GM12878 (cell line): Measurements from ENCODE around the gene IL17RA. TPM values are rescaled to one million over a fixed set of nuclear protein-coding genes. Genes with fewer than 3 reads are reported as not detected.

Experiments
- E4F1 ChIP-seq: fragments of 450-650 bp; IDR thresholded peaks from 2 replicates; pipeline ENCODE4 v1.6.1; 2018; ENCODE audit warnings: borderline replicate concordance, mild to moderate bottlenecking; ENCODE audit not compliant: partially characterized antibody
- ELK1 ChIP-seq: IDR thresholded peaks from 2 replicates; pipeline ENCODE4 v1.6.1; 2012; ENCODE audit warnings: low read depth, low read length, improper control_type of control experiment
- EP300 ChIP-seq, 2 experiments: fragments of 150-350 bp in 1 of 2; IDR thresholded peaks; 2 replicates each; pipeline ENCODE4 v1.6.1; 2011 to 2012; ENCODE audit warnings: low read depth in 2 of 2, low read length in 2 of 2, borderline replicate concordance in 1 of 2, improper control_type of control experiment in 1 of 2, inconsistent platforms in 1 of 2; ENCODE audit not compliant: control insufficient read depth in 1 of 2
- GATAD2B ChIP-seq: fragments of 450-650 bp; conservative IDR thresholded peaks from 2 replicates; pipeline ENCODE4 v1.6.1; 2017; ENCODE audit warnings: low read depth, mild to moderate bottlenecking, moderate library complexity
- HDAC6 ChIP-seq: fragments of 200-600 bp; sonication (generic); IDR thresholded peaks from one replicate; pipeline ENCODE4 v1.8.0; 2017; ENCODE audit warnings: antibody characterized with exemption; ENCODE audit not compliant: unreplicated experiment
- JUND ChIP-seq: IDR thresholded peaks from 2 replicates; pipeline ENCODE4 v1.6.1; 2012; ENCODE audit warnings: low read depth, mild to moderate bottlenecking, low read length, improper control_type of control experiment, moderate library complexity
- MEF2B ChIP-seq: fragments of 450-650 bp; IDR thresholded peaks from 2 replicates; pipeline ENCODE4 v1.6.1; 2018; ENCODE audit warnings: mild to moderate bottlenecking, moderate library complexity; ENCODE audit not compliant: partially characterized antibody, poor library complexity, severe bottlenecking
- MYC ChIP-seq: IDR thresholded peaks from 2 replicates; pipeline ENCODE4 v1.6.1; 2011; ENCODE audit warnings: mild to moderate bottlenecking, low read length, moderate library complexity, inconsistent platforms; ENCODE audit not compliant: insufficient read depth, insufficient replicate concordance, insufficient read length, severe bottlenecking
- NFYB ChIP-seq: IDR thresholded peaks from 2 replicates; pipeline ENCODE4 v1.6.1; 2011; ENCODE audit warnings: low read depth, mild to moderate bottlenecking, low read length, improper control_type of control experiment, moderate library complexity; ENCODE audit not compliant: insufficient read depth
- NR2F1 ChIP-seq: fragments of 450-650 bp; conservative IDR thresholded peaks from 2 replicates; pipeline ENCODE4 v1.6.1; 2017; ENCODE audit warnings: mild to moderate bottlenecking
- PML ChIP-seq: IDR thresholded peaks from 2 replicates; pipeline ENCODE4 v1.6.1; 2012; ENCODE audit warnings: low read length, inconsistent platforms
- POLR2A ChIP-seq: IDR thresholded peaks from 2 replicates; pipeline ENCODE4 v1.6.1; 2011; ENCODE audit warnings: low read depth, mild to moderate bottlenecking, low read length
- RELA ChIP-seq: fragments of 450-650 bp; IDR thresholded peaks from 2 replicates; pipeline ENCODE4 v1.8.0; 2014; ENCODE audit warnings: borderline replicate concordance; ENCODE audit not compliant: partially characterized antibody
- RUNX3 ChIP-seq: IDR thresholded peaks from 2 replicates; pipeline ENCODE4 v1.6.1; 2012; ENCODE audit warnings: low read length, inconsistent platforms
- TAF1 ChIP-seq: IDR thresholded peaks from 2 replicates; pipeline ENCODE4 v1.6.1; 2011; ENCODE audit warnings: mild to moderate bottlenecking, low read depth, low read length, borderline replicate concordance
- TCF7 ChIP-seq: IDR thresholded peaks from 2 replicates; pipeline ENCODE4 v1.6.1; 2014; ENCODE audit warnings: antibody characterized with exemption, borderline replicate concordance
- ZNF24 ChIP-seq: fragments of 450-650 bp; IDR thresholded peaks from 2 replicates; pipeline ENCODE4 v1.6.1; 2017; ENCODE audit warnings: antibody characterized with exemption, mild to moderate bottlenecking
- polyA plus RNA-seq, 11 experiments: library from polyadenylated mRNA; depleted of rRNA in 4 of 11; unstranded in 6 of 11; stranded (reverse) in 5 of 11; fragments of >200 nt; fragmentation: Nextera tagmentation in 4 of 11; fragmentation: Illumina TruSeq in 1 of 11; extraction: Ambion mirVana in 4 of 11; extraction: Trizol in 1 of 11; gene quantifications; 1 replicate in 1 of 11; 2 replicates in 10 of 11; pipeline versions ENCODE4 v1.2.1 to v1.2.3, GENCODE V29; 2011 to 2016; ENCODE audit warnings: inconsistent platforms in 2 of 11, missing spikeins in 2 of 11, low read depth in 1 of 11
- total RNA-seq, 4 experiments: library from RNA; depleted of rRNA in 3 of 4; stranded (reverse); fragments of >200 nt in 3 of 4; fragmentation: Illumina TruSeq in 1 of 4; extraction: Trizol in 1 of 4; gene quantifications; 2 replicates each; pipeline versions ENCODE4 v1.2.1 to v1.2.3, GENCODE V29; 2013 to 2021

The IL17RA gene
- total and polyA plus RNA-seq, 10 of the 15 experiments (the other 5 are each of a cell fraction or from before 2014, with no cell fraction given): 0.71 to 10.2 (median 4.2) TPM

GRCh38 chr22:17084554-17085276, at the start of gene IL17RA (continued):
- TF ChIP-seq ELK1: no peak
- no peak for TF ChIP-seq RELA
- TF ChIP-seq HDAC6: no peak
- 0 out of 2 replicates have a peak, but pooled peaks have one; percentile 11 for TF ChIP-seq ZNF24
- no peak for TF ChIP-seq MYC
- no peak for TF ChIP-seq TCF7
- TF ChIP-seq GATAD2B: peak; percentile 76
- peak; percentile 57 for TF ChIP-seq NR2F1
- no peak for TF ChIP-seq PML
- TF ChIP-seq EP300 (IDR thresholded peaks at IDR 0.05; ENCODE audit: borderline replicate concordance in 1 of 2, control insufficient read depth in 1 of 2, low read depth in 2 of 2, low read length in 2 of 2): no peak
- no peak for TF ChIP-seq RUNX3
- peak; percentile 88 for TF ChIP-seq POLR2A
- TF ChIP-seq TAF1: peak; percentile 63; the same call in 1 of the 2 replicates
- TF ChIP-seq MEF2B: no peak
- no peak for TF ChIP-seq JUND
- no peak for TF ChIP-seq NFYB
- TF ChIP-seq E4F1: peak; percentile 21
